GM12872 (cell line): ENCODE measurements around the gene CWC27.

Experiments
- TF ChIP-seq, protein P1 (sequence below): IDR thresholded peaks from 3 replicates; pipeline ENCODE4 v1.5.1; 2011; ENCODE audit warnings: low read depth, mild to moderate bottlenecking, low read length, moderate library complexity; ENCODE audit not compliant: insufficient read depth

Gene CWC27

DNA sequence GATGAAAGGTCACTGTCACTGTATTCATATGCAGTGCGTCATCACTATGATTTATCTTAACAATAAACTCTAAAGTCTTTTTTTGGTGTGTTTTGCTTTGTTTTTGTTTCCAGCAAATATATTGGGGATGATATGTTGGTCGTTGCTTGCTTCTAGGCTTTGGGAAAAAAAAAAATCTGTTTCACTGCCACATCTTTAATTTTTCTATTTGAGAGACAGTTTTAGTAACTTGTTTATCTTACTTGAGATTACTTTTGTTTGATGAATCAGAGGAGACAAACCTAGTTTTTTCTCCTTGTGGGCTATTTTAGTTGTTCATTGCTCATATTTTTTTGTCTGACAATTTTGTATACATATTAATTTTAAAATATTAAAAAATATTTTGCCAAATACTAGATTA lies 19.4 kb downstream of the CWC27 start:
- TF ChIP-seq, protein P1, sequence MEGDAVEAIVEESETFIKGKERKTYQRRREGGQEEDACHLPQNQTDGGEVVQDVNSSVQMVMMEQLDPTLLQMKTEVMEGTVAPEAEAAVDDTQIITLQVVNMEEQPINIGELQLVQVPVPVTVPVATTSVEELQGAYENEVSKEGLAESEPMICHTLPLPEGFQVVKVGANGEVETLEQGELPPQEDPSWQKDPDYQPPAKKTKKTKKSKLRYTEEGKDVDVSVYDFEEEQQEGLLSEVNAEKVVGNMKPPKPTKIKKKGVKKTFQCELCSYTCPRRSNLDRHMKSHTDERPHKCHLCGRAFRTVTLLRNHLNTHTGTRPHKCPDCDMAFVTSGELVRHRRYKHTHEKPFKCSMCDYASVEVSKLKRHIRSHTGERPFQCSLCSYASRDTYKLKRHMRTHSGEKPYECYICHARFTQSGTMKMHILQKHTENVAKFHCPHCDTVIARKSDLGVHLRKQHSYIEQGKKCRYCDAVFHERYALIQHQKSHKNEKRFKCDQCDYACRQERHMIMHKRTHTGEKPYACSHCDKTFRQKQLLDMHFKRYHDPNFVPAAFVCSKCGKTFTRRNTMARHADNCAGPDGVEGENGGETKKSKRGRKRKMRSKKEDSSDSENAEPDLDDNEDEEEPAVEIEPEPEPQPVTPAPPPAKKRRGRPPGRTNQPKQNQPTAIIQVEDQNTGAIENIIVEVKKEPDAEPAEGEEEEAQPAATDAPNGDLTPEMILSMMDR, result no peak

DNA sequence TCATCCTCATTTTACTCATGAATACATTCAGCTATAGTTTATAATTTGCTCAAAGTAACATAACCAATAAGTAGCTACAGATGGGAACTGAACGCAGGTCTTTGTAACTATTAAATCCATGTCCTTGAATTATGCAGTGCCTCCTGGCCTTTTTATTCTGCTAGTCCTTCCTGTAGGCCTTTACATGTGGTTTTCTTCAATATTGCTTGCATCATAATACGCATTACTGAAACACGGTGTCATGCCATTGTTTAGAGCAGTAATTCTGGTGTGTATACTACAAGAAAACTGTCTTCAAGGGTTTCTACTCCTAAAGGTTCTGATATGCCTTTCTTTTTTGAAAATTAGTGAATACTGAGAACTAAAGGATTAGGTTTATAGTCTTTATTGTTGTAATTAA lies 20.7 kb downstream of the CWC27 start:
- TF ChIP-seq, protein P1, result no peak

DNA sequence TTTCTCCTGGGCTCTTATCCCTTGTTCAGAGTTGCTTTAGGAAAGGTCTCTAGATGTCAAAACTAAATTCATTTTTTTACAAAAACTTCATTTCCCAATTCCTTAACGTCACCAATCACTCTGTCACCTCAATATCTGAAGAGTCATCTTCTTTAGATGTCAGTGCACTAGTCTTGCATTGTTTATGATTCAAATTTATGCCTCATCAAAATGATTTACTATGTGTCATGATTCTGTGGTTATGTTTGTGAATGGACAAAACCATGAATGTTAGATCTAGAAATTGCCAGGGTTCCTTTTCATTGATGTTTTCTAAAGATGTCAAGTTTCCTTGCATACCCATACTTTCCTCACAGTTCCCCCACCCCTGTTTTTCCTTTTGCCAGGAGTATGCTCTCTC lies 21.5 kb downstream of the CWC27 start:
- TF ChIP-seq, protein P1, result no peak

DNA sequence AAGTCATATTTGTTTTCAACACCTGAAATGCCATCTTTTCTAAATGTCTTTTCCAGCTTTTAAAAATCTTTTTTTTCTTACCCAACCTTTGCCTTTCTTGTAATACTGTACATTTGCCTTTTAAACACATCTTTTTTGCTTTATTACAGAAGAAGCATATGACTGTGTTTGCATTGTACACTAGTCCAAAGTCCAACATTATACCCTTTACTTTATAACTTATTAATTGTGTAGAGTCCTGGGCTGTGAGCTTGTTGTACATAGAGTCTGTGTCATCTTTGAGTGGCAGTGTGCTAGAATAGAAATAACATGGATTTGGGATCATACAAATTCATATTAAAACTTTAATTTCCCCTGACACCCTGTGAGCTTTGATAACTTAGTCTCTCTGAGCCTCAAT lies 23.7 kb downstream of the CWC27 start:
- TF ChIP-seq, protein P1, result no peak

DNA sequence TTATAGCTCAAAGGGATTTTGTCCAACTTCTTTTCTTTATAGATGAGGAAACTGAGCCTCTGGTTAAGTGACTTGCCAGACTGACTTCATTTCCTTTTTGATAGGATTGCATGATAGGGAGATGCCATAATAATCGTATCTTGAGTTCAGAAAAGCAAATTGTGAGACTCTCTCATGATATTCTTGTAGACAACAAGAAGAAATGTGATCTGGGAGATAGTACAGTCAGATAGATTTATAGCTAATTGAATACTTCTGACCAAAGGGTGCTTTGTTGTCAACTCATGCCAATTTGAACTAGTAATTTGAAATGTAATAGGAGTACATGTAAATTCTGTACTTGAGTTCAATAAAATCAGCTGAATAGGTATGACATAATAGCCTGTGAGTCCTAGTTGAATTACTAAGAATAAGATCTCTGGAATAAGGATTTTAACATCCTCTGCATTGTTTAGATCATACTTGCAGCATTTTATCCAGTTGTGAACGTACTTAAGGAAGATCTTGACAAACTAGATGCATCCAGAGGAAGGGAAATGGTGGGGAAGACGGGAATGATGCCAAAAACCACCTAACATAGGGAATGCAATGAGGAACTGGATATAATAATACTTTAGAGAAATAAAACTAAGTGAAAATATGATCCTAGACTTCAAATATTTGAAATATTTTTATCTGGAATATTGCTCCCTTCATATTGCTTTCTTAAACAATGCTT lies 25.5 kb downstream of the CWC27 start:
- TF ChIP-seq, protein P1, result no peak

DNA sequence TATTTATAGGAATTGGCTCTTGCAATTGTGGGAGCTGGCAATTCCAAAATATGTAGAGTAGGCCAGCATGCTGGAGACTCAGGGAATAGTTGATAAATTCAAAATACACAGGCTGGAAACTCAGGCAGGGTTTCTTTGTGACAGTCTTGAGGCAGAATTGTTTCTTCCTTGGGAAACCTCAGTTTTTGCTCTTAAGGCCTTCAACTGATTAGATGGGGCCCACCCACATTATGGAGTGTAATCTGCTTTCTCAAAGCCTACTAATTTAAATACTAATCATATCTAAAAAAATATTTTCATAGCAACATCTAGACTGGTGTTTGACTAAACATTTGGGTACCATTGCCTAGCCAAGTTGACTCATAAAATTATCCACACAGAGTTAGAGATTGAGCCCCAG lies 27.6 kb downstream of the CWC27 start:
- TF ChIP-seq, protein P1, result no peak

DNA sequence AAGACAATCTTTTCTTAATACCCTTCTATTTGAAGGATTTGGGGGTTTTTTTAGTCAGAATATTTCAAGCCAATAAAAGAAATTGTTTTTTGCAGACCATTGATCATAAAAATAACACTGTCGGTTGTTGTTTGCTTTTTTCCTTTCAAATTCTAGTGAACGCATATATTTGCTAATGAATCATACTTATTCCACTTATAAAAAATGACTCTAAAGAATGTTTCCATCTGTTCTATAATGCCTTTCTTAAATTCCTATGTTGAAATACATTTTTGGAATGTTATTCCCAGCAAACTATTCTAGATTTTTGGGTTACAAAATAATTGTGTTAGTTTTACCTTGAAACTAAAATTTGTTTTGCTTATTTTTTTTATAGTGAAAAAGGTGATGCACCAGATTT lies 32.2 kb downstream of the CWC27 start:
- TF ChIP-seq, protein P1, result no peak
